ENCODE measurements around the gene TBCEL. TPM values are rescaled to one million over a fixed set of nuclear protein-coding genes. Genes with fewer than 3 reads are reported as not detected.
A peak's percentile ranks its signal among the peaks of the same experiment; 100 is the strongest.

The TBCEL gene
- total RNA-seq, 1 experiment from 2014 or later = 11.6 TPM

DNA sequence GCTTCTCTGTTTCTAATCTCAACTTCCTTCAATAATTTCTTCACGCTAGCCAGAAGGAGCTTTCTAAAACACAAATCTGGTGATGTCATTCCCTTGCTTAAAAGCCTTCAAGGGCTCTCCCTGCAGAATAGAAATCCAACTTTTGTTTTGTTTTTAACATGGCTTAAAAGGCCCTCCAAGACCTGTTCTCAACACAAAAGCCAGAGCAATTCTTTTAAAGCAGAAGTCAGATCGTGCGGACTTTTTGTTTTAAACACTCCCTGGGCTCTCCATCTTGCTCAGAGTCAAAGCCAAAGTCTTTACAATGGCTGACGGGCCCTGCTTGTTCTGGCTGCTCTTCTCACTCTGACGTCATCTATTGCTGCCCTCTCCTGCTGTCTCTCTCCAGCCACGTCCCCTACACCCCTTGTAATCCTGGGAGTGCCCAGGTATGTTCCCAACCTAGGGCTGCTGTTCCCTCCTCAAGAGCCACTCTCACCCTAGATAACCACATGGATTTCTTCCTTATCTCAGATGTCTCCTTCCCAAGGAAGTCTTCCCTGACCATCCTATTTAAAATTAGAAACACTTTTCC, 99.7 kb downstream of the TBCEL start:
- peaks cover 77% of the 10 kb centered on the region for H3K27me3 ChIP-seq (ENCODE audit: insufficient read depth, low read depth)
- H3K4me3 ChIP-seq = no peak overlapping the region
- no peaks in the 10 kb centered on the region for H3K9me2 ChIP-seq (ENCODE audit: insufficient read depth)
- no peaks in the 10 kb centered on the region for H3K79me2 ChIP-seq (ENCODE audit: low read depth)
- TF ChIP-seq CTCF (conservative IDR thresholded peaks at IDR 0.05) = no peak
- no peak for TF ChIP-seq EZH2 (IDR thresholded peaks at IDR 0.05; ENCODE audit: low read depth)
- no peaks in the 10 kb centered on the region for H3K36me3 ChIP-seq (ENCODE audit: low read depth)
- no peak for DNase-seq
- no TSS peak for BruUV-seq (replicated peaks)
- peaks cover 8% of the 10 kb centered on the region for H3K9me3 ChIP-seq (ENCODE audit: insufficient read depth, low read depth)
- no peak overlapping the region for H3K4me2 ChIP-seq
- H3K27ac ChIP-seq = no peak overlapping the region
- no peaks in the 10 kb centered on the region for H3F3A ChIP-seq (ENCODE audit: insufficient read depth, low read depth)
- ChIA-PET CTCF (no interaction called here), POLR2A (ENCODE audit: unreplicated experiment) (no interaction called here)
- intact Hi-C loops (cut with micrococcal nuclease; ENCODE audit: unreplicated experiment) = no loop called here
- no peaks in the 10 kb centered on the region for H4K20me1 ChIP-seq (ENCODE audit: insufficient read depth)
- no peak overlapping the region for H2AFZ ChIP-seq
- H3K4me1 ChIP-seq (replicated peaks; ENCODE audit: insufficient read depth) = no peaks in the 10 kb centered on the region

DNA sequence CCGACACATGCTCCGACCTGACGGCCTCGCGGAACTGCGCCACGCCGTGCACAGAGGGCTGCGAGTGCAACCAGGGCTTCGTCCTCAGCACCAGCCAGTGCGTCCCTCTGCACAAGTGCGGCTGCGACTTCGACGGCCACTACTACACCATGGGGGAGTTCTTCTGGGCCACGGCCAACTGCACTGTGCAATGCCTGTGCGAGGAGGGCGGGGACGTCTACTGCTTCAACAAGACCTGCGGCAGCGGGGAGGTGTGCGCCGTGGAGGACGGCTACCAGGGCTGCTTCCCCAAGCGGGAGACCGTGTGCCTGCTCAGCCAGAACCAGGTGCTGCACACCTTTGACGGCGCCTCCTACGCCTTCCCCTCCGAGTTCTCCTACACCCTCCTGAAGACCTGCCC, 103.9 kb downstream of the TBCEL start:
- TF ChIP-seq EZH2 (IDR thresholded peaks at IDR 0.05; ENCODE audit: low read depth) (no peak), CTCF (conservative IDR thresholded peaks at IDR 0.05) (no peak)
- intact Hi-C loops (cut with micrococcal nuclease; ENCODE audit: unreplicated experiment) = no loop called here
- H3K27ac ChIP-seq = no peak overlapping the region
- H3K9me3 ChIP-seq (ENCODE audit: insufficient read depth, low read depth) = no peaks in the 10 kb centered on the region; the same call in 1 of the 2 replicates
- ChIA-PET POLR2A (ENCODE audit: unreplicated experiment) (no interaction called here), CTCF (no interaction called here)
- peaks cover 88% of the 10 kb centered on the region for H3K27me3 ChIP-seq (ENCODE audit: insufficient read depth, low read depth)
- DNase-seq = no peak
- no peak overlapping the region for H3K4me3 ChIP-seq
- H3K9me2 ChIP-seq (ENCODE audit: insufficient read depth) = no peaks in the 10 kb centered on the region
- H4K20me1 ChIP-seq (ENCODE audit: insufficient read depth) = no peaks in the 10 kb centered on the region
- no peaks in the 10 kb centered on the region for H3K79me2 ChIP-seq (ENCODE audit: low read depth)
- no peaks in the 10 kb centered on the region for H3K36me3 ChIP-seq (ENCODE audit: low read depth)
- no peaks in the 10 kb centered on the region for H3K4me1 ChIP-seq (replicated peaks; ENCODE audit: insufficient read depth)
- no peak overlapping the region for H2AFZ ChIP-seq
- BruUV-seq (replicated peaks) = no TSS peak
- no peaks in the 10 kb centered on the region for H3F3A ChIP-seq (ENCODE audit: insufficient read depth, low read depth)
- H3K4me2 ChIP-seq = no peak overlapping the region

DNA sequence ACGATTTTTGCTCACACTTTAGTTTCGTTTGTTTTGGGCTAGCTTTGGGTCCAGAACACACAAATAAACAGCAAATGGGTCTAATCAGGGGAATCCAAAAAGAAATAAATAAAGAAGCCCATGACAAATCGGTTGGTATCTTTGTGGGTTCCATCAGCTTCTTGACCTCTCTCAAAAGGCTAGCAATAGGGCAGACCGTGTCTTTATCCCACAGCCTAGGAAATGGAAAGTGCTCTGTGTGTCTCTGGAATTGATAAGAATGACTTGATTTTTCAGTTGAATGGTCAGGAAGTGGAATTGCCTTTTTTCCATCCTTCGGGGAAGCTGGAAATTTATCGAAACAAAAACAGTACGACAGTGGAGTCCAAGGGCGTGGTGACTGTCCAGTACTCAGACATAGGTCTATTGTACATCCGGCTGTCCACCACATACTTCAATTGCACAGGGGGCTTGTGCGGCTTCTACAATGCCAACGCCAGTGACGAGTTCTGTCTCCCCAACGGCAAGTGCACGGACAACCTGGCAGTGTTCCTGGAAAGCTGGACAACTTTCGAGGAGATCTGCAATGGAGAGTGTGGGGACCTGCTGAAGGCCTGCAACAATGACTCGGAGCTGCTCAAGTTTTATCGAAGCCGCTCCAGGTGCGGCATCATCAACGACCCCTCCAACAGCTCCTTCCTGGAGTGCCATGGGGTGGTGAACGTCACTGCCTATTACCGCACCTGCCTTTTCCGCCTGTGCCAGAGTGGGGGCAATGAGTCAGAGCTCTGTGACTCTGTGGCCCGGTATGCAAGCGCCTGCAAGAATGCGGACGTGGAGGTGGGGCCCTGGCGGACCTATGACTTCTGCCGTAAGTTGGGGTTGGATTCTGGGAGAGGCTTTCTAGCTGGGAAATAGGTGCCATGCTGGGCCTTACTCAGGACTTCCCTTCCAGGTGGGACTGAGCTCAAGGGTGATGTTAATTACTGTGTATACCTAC, 105.7 kb downstream of the TBCEL start:
- Histone ChIP-seq H3K9me2 (ENCODE audit: insufficient read depth) (no peaks in the 10 kb centered on the region), H3F3A (ENCODE audit: insufficient read depth, low read depth) (no peaks in the 10 kb centered on the region), H3K9me3 (ENCODE audit: insufficient read depth, low read depth) (no peaks in the 10 kb centered on the region), H3K36me3 (ENCODE audit: low read depth) (no peaks in the 10 kb centered on the region), H3K4me3 (no peak overlapping the region), H3K79me2 (ENCODE audit: low read depth) (no peaks in the 10 kb centered on the region), H2AFZ (no peak overlapping the region), H3K27ac (no peak overlapping the region), H3K4me1 (replicated peaks; ENCODE audit: insufficient read depth) (no peaks in the 10 kb centered on the region), H4K20me1 (ENCODE audit: insufficient read depth) (no peaks in the 10 kb centered on the region), H3K27me3 (ENCODE audit: insufficient read depth, low read depth) (peaks cover 87% of the 10 kb centered on the region), H3K4me2 (no peak overlapping the region)
- no peak for TF ChIP-seq EZH2 (IDR thresholded peaks at IDR 0.05; ENCODE audit: low read depth)
- TF ChIP-seq CTCF (conservative IDR thresholded peaks at IDR 0.05) = no peak
- peak; percentile 40 to 59 for DNase-seq
- intact Hi-C loops (cut with micrococcal nuclease; ENCODE audit: unreplicated experiment) = no loop called here
- no TSS peak for BruUV-seq (replicated peaks)
- ChIA-PET CTCF (no interaction called here), POLR2A (ENCODE audit: unreplicated experiment) (no interaction called here)

Data from PC-9 (cell line).